ENCODE data around the gene ARHGAP29. TPM values are rescaled to one million over a fixed set of nuclear protein-coding genes. Genes with fewer than 3 reads are reported as not detected.
"Not testable (repeated sequence)": the region's sequence is repeated elsewhere in the genome, so short reads cannot be mapped to it uniquely, and the experiment has no call there.

Gene ARHGAP29
- total RNA-seq, 1 donor from 2014 or later, result 27.5 TPM

GRCh38 chr1:94202241-94202640, 35.1 kb downstream of the ARHGAP29 start:
- intact Hi-C loops (cut with DNase I), result no loop called here
- no peak for ATAC-seq (ENCODE audit: poor library complexity)
- no peak for DNase-seq

- intact Hi-C loops (cut with DNase I), result no loop called here
- DNase-seq, result no peak
- no peak for ATAC-seq (ENCODE audit: poor library complexity)
Observed at GRCh38 chr1:94199398-94199797, 38.0 kb downstream of the ARHGAP29 start.

DNA sequence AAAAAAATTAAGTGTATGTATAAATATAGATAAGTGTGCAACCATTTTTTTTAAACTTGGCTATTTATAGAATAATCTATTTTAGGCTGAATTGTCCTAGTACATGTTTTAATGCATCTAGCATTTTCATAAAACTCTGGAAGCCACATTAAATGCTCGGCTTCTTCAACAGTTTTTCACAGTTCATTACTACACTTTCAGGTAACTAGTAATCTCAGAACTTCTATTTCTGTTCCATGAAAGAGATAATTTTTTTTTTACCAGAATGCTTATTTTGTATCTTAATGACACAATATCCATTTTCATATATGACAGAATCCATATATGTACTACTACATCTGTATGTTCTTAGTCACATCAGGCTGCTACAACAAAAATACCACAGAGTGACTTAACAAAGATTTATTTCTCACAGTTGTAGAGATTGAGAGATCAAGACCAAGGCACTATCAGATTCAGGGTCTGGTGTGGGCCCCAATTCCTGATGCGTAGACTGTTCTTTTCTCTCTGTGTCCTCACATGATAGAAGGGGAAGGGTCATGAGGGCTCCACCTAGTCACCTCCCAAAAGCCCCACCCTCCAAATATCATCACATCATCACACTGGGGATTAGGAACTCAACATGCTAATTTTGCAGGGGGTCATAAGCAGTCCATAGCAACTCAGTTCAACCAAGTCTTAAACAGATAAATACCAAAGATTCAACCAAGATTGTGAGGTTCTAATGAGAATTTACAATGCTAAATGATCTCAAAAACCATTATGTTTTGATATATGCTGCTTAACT, 43.1 kb downstream of the ARHGAP29 start:
- DNase-seq, result no peak
- intact Hi-C loops (cut with DNase I), result no loop called here
- no peak for ATAC-seq (ENCODE audit: poor library complexity)

DNA sequence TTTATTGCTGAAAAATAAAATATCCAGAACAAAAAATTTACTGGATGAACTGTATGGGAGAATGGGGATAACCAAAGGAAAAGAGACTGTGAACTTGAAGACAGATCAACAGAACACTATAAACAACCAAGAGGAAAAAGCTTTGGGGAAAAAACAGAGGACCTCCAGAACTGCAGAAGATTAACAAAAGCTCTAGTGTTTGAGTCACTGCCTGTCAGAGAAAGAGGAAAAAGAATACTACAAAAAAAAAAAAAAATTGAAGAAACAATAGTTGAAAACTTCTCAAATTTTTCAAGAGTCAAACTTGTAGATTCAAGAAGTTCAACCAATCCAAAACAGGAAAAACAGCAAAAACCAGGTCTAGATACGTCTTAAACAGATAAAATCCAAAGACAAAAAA, 44.3 kb downstream of the ARHGAP29 start:
- intact Hi-C loops (cut with DNase I), result no loop called here
- DNase-seq, result no peak
- no peak for ATAC-seq (ENCODE audit: poor library complexity)

- ATAC-seq (ENCODE audit: poor library complexity) (no peak), DNase-seq (no peak)
- intact Hi-C loops (cut with DNase I), result no loop called here
Observed at GRCh38 chr1:94191216-94191615, 46.2 kb downstream of the ARHGAP29 start.

DNA sequence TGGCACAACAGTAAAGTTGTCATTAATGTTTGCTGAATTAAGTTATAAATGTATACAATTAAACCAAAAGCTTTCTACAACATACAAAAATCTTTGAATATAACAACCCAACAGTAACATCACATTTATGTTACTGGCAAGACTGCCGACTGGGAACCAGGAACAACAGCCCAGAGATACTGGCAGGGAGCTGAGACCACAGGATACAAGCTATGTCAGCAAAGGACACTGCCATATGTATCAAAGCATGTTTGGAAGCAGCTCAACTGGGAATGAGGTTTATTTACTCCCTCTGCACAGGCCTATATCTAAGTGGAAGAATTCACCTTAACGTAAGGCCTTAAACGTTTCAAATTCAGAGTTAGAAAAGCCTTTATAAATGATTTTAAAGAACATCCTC, 50.4 kb downstream of the ARHGAP29 start:
- ATAC-seq (ENCODE audit: poor library complexity) (no peak), DNase-seq (no peak)
- intact Hi-C loops (cut with DNase I), result loop anchor here (10.0 kb wide), 1 partner anchor 122 kb away; no protein-coding TSS in a partner anchor

- intact Hi-C loops (cut with DNase I), result loop anchor here (10.0 kb wide), 1 partner anchor 119 kb away; no protein-coding TSS in a partner anchor
- peak; percentile 77 for ATAC-seq (ENCODE audit: poor library complexity)
- no peak for DNase-seq
Observed at GRCh38 chr1:94183197-94183815, 54.1 kb downstream of the ARHGAP29 start.

DNA sequence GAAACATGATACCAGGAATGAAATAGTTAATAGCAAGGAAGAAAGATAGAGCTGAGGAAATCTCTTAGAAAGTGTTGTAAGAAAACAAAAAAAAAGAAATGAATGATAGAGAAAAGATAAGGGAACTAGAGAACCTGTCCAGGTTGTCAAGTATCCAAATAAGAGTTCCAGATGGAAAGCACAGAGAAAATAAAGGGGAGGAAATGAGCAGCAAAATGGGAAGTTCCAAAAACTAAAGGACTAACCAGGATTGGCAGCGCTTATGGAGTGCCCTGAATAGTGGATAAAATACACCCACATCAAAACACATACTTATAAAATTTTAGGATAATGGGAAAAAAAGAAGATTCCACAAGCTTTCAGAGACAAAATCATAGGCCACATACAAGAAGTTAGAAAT, 55.2 kb downstream of the ARHGAP29 start:
- intact Hi-C loops (cut with DNase I), result loop anchor here (10.0 kb wide), 1 partner anchor 117 kb away; no protein-coding TSS in a partner anchor
- no peak for DNase-seq
- peak; percentile 23 for ATAC-seq (ENCODE audit: poor library complexity)

GRCh38 chr1:94180650-94181049, 56.7 kb downstream of the ARHGAP29 start:
- intact Hi-C loops (cut with DNase I), result loop anchor here (10.0 kb wide), 1 partner anchor 116 kb away; no protein-coding TSS in a partner anchor
- ATAC-seq (ENCODE audit: poor library complexity) (no peak), DNase-seq (no peak)

DNA sequence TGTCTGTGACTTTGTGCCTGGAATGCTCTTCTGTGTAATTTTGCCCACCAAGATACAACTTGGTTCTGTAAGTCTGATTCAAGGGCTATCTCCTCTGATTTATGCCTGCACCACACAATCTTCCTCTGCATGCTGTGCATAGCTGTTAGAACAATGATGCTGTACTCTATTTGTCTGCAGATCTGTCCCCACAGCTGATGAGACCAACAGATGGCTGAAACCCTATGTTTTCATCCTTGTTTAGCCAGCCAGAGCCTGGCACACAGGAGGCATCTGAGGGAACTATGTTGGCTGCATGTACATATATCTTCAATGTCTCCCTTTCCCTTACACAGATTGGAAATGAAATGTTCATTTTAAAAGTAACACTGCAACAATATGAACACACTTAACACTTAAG, 58.5 kb downstream of the ARHGAP29 start:
- no peak for ATAC-seq (ENCODE audit: poor library complexity)
- intact Hi-C loops (cut with DNase I), result no loop called here
- DNase-seq, result no peak

DNA sequence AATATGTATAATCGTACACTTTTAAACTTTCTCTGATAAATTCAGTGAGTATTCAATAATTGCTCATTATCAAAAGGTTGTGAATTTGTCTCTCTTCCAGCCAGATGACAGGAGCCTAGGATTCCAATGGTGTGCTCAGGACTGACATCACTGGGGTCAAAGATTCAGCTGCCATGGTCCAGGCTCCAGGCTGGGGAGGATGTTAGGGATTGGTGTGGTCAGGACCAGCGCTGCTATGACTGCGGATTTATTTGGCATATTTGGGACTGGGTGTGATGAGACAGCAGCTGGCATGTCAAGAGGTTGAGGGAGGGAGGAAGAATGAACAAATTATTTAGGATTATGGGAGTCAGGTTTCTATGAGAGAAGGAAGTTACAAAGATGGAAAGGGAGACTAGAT, 68.3 kb downstream of the ARHGAP29 start:
- DNase-seq, result no peak
- intact Hi-C loops (cut with DNase I), result no loop called here
- no peak for ATAC-seq (ENCODE audit: poor library complexity)

DNA sequence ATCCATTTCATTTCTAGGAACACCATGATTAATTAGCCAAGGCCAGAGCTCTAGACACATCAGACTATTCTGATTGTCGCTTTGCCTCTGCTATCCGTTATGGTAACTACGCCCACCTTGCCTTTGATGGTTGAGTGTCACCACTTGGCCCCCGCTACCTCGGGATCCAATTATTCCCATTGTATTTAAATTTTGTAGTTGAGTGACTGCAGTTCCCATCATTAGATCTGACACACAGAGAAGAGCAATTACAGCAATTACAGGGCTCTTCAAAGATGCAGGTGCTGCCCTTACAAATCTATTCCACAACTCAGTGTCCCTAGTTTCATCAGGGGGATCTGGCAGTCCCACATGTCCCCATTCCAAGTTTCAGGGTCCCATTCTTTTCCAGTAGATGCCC, 71.5 kb downstream of the ARHGAP29 start:
- intact Hi-C loops (cut with DNase I), result no loop called here

DNA sequence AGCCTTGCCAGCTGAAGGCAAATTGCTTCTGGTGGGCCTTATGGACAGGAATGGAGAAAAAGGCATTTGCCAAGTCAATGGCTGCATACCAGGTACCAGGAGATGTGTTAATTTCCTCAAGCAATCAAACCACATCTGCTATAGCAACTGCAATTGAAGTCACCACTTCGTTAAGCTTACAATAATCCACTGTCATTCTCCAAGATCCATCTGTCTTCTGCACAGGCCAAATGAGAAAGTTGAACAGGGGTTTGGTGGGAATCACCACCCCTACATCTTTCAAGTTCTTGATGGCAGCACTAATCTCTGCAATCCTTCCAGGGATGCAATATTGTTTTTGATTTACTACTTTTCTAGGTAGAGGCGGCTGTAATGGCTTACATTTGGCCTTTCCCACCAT, 72.5 kb downstream of the ARHGAP29 start:
- intact Hi-C loops (cut with DNase I); ATAC-seq (ENCODE audit: poor library complexity); DNase-seq: not testable (repeated sequence)

More for the DNA sequence above, 71.5 kb downstream of the ARHGAP29 start:
- ATAC-seq (ENCODE audit: poor library complexity) (no peak), DNase-seq (no peak)

- ATAC-seq (ENCODE audit: poor library complexity); DNase-seq; intact Hi-C loops (cut with DNase I): not testable (repeated sequence)
Observed at GRCh38 chr1:94164121-94164520, 73.3 kb downstream of the ARHGAP29 start.

- DNase-seq; intact Hi-C loops (cut with DNase I); ATAC-seq (ENCODE audit: poor library complexity): not testable (repeated sequence)
Observed at GRCh38 chr1:94163249-94163648, 74.1 kb downstream of the ARHGAP29 start.

GRCh38 chr1:94160811-94161210, 76.6 kb downstream of the ARHGAP29 start:
- intact Hi-C loops (cut with DNase I), result no loop called here
- ATAC-seq (ENCODE audit: poor library complexity), result peak; percentile 77

DNA sequence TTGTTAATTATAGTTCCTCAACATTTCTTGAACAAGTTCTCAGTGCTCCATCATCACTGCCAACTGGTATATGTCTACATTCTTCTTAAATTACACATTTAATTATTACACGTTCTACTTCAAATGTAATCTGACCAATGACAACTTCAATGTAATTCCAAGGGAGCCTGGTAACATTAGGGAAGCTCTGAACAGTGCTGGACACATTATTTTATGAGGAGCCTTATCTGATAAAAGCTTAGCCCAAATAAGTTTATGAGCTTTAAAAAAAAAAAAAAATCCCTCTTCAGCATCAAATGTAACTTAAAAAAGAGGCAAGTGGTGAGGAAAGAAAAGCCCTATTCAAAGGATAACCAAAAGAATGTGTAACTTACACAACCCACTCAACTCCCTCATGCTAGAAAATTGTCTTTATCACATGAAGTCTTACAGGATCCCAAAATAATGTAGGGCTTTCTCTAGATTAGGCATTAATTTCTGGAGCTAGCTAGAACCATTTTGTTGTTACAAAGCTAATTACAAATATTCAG, 81.2 kb downstream of the ARHGAP29 start:
- intact Hi-C loops (cut with DNase I), result no loop called here
- ATAC-seq (ENCODE audit: poor library complexity) (no peak), DNase-seq (no peak)

More at GRCh38 chr1:94160811-94161210, 76.6 kb downstream of the ARHGAP29 start:
- no peak for DNase-seq

DNA sequence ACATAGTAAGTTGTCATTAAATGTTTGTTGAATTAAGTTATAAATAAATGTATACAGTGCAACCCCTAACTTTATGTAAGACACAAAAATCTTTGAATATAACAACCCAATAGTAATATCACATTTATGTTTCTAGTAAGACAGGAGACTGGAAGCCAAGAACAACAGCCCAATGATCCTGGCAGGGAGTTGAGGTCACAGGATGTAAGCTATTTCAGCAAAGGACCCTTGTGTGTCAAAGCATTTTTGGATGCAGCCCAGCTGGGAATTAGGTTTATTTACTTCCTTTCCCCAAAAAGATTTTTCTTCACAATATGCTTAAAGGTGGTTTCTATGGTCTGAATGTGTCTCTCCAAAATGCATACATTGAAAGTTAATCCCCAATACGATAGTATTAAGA, 82.4 kb downstream of the ARHGAP29 start:
- intact Hi-C loops (cut with DNase I), result no loop called here
- DNase-seq (no peak), ATAC-seq (ENCODE audit: poor library complexity) (peak; percentile 27)

GRCh38 chr1:94153133-94153532, 84.3 kb downstream of the ARHGAP29 start:
- DNase-seq (no peak), ATAC-seq (ENCODE audit: poor library complexity) (no peak)
- intact Hi-C loops (cut with DNase I), result no loop called here

DNA sequence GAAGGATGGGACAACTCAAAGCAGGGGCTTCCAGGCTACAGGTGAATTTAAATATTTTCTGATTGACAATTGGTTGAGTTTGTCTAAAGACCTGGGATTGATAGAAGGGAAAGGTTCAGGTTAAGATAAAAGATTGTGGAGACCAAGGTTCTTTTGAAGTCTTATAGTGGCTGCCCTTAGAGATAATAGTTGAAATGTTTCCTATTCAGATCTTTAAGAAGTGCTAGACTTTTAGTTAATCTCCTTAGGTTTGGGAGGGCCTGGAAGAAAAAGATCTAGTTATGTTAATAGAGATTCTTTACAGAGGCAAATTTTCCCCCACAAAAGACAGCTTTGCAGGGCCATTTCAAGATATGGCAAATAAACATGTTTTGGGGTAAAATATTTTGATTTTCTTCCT, 88.2 kb downstream of the ARHGAP29 start:
- intact Hi-C loops (cut with DNase I); ATAC-seq (ENCODE audit: poor library complexity); DNase-seq: not testable (repeated sequence)

Data from Right ventricle myocardium superior (tissue), 1 donor.